ENCODE results near the gene SUGCT.

DNA sequence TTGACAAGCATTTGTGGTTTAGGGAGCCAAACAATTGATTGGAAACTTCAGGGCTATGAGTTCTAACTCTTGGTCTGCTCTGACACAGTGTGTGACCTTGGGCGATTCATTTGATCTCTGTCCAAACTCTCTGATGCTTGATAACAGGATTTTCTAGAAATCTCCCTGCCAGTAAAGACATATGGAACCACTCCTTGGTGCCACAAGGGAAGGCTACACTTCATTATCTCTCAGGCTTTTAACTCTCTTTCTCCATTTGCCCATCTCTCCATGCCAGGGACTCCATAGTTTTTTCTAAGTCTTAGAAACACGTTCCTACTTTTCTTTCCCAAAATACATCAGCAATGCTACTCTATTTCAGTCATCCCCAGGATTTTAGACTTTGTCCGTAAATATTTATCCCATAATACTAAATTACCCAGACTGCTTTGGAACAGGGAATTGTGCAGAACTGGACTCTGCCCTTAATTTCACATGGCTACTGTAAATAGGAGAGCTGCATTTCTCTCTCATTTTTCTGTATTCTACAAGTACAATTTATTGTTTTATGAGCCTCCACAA, 488.2 kb downstream of the SUGCT start:
- no peak for TF ChIP-seq CTCF (IDR thresholded peaks at IDR 0.05)
- TF ChIP-seq POLR2A (IDR thresholded peaks at IDR 0.05), result no peak

All from stomach (tissue), 4 donors.